Thyroid gland (tissue), 4 donors: Measurements from ENCODE around the gene ABHD12.

Source experiments
- CTCF ChIP-seq, 6 experiments: fragments of 200-600 bp in 3 of 6; fragments of 450-650 bp in 3 of 6; sonication (generic) in 3 of 6; IDR thresholded peaks; one replicate each; pipeline ENCODE4 v1.5.1; 2016 to 2019; ENCODE audit warnings: antibody characterized with exemption in 6 of 6, mild to moderate bottlenecking in 2 of 6, inconsistent platforms in 1 of 6, moderate library complexity in 1 of 6
- POLR2A ChIP-seq, 2 donors: fragments of 450-650 bp; IDR thresholded peaks; one replicate each; pipeline ENCODE4 v1.6.1; 2017; ENCODE audit warnings: antibody characterized with exemption in 2 of 2, mild to moderate bottlenecking in 2 of 2, moderate library complexity in 1 of 2

GRCh38 chr20:25293910-25294458 lies 96.7 kb downstream of the ABHD12 start:
- TF ChIP-seq CTCF (IDR thresholded peaks at IDR 0.05) (no peak), POLR2A (IDR thresholded peaks at IDR 0.05) (no peak)
